ENCODE results near the gene ACER2.
A peak's percentile ranks its signal among the peaks of the same experiment; 100 is the strongest.

ACER2 gene

GRCh38 chr9:19490269-19490668 is 81.5 kb downstream of the ACER2 start:
- no peak for DNase-seq

GRCh38 chr9:19490828-19491227 is 82.0 kb downstream of the ACER2 start:
- DNase-seq, result no peak

- no peak for DNase-seq
Measured at GRCh38 chr9:19492775-19493173, 84.0 kb downstream of the ACER2 start.

GRCh38 chr9:19493174-19493811 is 84.5 kb downstream of the ACER2 start:
- DNase-seq, result peak; percentile 42 to 45

- DNase-seq, result no peak
Measured at GRCh38 chr9:19493876-19494275, 85.1 kb downstream of the ACER2 start.

GRCh38 chr9:19495186-19496028 is 86.6 kb downstream of the ACER2 start:
- no peak for DNase-seq

- no peak for DNase-seq
Measured at GRCh38 chr9:19496321-19497050, 87.7 kb downstream of the ACER2 start.

GRCh38 chr9:19497276-19497675 is 88.5 kb downstream of the ACER2 start:
- DNase-seq, result no peak

- no peak for DNase-seq
Measured at GRCh38 chr9:19498015-19498414, 89.2 kb downstream of the ACER2 start.
